Uterus (tissue), 2 donors: Measurements from ENCODE around the gene DDX31.

Source experiments
- POLR2A ChIP-seq, 2 donors: fragments of 450-650 bp; IDR thresholded peaks; one replicate each; pipeline ENCODE4 v1.6.1; 2016; ENCODE audit warnings: antibody characterized with exemption in 2 of 2, mild to moderate bottlenecking in 1 of 2, moderate library complexity in 1 of 2
- TF ChIP-seq, protein P1 (sequence below), 4 experiments: fragments of 200-600 bp in 2 of 4; fragments of 450-650 bp in 2 of 4; sonication (generic) in 2 of 4; IDR thresholded peaks; one replicate each; pipeline ENCODE4 v1.5.1; 2016 to 2019; ENCODE audit warnings: antibody characterized with exemption in 4 of 4, mild to moderate bottlenecking in 2 of 4, moderate library complexity in 1 of 4

DNA sequence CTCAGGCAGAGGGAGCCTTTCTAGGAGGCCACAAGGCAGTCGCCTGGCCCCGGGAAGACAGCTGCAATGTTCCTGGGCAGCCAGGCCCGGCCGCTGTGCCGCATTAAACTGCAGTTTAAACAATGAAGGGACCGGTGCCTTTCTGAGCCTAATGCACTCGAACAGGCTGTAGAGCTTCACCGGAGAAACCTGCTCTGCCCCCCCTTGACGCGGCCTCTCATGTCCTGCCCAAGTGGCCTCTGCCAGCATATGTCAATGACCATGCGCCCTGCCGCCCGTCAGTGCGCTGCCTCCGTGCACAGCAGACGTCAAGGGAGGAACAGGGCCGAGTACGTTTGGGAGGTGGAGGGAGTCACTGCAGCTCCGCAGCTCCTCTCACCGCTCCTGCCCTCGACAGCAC is 125.8 kb downstream of the DDX31 start:
- TF ChIP-seq, protein P1, sequence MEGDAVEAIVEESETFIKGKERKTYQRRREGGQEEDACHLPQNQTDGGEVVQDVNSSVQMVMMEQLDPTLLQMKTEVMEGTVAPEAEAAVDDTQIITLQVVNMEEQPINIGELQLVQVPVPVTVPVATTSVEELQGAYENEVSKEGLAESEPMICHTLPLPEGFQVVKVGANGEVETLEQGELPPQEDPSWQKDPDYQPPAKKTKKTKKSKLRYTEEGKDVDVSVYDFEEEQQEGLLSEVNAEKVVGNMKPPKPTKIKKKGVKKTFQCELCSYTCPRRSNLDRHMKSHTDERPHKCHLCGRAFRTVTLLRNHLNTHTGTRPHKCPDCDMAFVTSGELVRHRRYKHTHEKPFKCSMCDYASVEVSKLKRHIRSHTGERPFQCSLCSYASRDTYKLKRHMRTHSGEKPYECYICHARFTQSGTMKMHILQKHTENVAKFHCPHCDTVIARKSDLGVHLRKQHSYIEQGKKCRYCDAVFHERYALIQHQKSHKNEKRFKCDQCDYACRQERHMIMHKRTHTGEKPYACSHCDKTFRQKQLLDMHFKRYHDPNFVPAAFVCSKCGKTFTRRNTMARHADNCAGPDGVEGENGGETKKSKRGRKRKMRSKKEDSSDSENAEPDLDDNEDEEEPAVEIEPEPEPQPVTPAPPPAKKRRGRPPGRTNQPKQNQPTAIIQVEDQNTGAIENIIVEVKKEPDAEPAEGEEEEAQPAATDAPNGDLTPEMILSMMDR (IDR thresholded peaks at IDR 0.05), result no peak
- TF ChIP-seq POLR2A (IDR thresholded peaks at IDR 0.05), result no peak
